CD4-positive, alpha-beta T cell treated with Interleukin-4 for 1 hour (primary cell): ENCODE data around the gene HTRA3.

Experiments used
- DNase-seq, 2 donors: peaks; one replicate each; pipeline ENCODE4 v3.0.0-alpha.2; 2020 to 2022

Gene HTRA3

GRCh38 chr4:8316251-8316771, 46.8 kb downstream of the HTRA3 start:
- DNase-seq, result no peak

GRCh38 chr4:8316911-8317351, 47.4 kb downstream of the HTRA3 start:
- no peak for DNase-seq

- no peak for DNase-seq
These were observed 47.9 kb downstream of the HTRA3 start for GRCh38 chr4:8317474-8317873.

DNA sequence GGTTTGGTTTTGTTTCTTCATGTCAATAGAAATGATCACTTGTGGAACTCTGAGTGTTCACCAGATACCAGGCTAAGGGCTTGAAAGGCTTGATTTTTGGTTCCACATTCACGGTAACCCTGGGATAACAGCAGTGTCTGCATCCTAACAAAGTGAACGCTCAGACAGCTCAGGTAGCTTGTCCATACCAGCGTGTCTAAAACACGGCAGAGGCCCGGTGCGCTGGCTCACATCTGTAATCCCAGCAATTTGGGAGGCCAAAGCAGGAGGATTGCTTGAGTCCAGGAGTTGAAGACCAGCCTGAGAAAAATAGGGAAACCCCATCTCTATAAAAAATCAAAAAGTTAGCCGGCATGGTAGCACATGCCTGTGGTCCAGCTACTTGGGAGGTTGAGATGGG, 49.0 kb downstream of the HTRA3 start:
- no peak for DNase-seq

DNA sequence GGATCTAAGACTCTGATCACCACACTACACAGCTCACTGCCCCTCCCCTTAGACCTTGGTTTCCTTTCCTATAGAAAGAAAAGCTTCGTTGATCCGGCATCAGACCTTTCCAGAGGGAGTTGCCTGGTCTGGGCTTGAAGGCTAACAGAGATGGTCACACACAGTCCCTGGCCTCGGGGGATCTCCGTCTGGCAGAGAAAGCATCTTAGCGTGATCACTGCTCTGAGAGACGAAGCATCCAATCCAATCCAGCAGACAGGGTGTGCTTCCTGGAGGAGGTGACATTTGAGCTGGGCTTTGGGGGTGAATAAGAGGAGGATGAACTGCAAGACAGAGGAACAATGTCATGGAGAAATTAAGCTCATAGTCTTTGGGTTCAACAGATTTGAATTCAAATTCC, 49.5 kb downstream of the HTRA3 start:
- peak in 1 of 2 donors; percentile 7 for DNase-seq

DNA sequence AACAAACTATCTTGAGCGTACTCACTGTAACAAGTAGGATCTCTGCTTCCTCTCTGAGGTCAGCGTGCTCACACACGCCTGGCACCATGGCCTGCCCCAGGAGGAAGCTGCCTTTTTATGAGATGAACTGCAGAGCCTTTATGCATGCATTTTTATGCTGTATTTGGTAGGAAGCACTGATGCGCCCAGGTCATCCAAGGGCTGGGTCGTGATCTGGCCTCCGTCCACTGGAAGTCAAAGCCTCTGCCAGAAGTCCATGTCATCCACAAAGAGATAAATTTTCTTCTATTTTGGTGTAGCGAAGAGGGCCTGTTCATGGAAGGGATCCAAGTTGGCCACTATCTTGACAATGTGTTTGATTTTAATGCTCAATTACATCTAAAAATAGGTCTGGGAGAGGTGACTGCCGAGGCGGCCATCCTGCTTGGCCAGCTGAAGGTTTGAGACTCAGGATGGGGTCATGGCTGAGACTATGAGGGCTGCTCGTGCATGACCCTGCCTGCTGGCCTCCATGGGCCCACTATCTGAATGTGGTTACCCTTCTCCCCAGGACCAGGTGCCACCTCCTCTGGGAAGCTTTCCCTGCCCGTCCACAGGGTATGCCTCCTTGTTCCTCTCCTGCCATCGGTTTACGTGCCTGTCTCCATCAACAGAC, 50.3 kb downstream of the HTRA3 start:
- peak in 1 of 2 donors; percentile 7 for DNase-seq

DNA sequence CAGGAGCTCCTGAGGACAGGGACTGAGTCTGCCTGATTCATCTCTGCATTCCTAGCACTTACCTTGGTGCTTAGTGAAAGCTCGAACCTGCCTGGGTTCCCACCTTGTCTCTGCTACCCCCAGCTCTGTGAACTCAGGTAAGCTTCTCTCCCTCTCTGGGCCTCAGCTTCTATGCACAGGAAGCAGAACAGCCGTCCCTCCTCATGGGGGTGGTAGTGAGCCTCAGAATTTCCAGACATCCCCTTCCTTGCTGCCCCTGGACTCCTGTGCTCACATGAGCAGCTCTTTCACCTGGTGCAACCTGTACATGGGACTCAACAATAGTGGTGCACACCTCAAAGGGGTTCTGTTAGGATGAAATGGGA, 50.8 kb downstream of the HTRA3 start:
- peak in 1 of 2 donors; percentile 10 for DNase-seq

- DNase-seq, result no peak
These were observed 51.7 kb downstream of the HTRA3 start for GRCh38 chr4:8321220-8321619.

GRCh38 chr4:8321771-8322170, 52.2 kb downstream of the HTRA3 start:
- peak in 1 of 2 donors; percentile 3 for DNase-seq

DNA sequence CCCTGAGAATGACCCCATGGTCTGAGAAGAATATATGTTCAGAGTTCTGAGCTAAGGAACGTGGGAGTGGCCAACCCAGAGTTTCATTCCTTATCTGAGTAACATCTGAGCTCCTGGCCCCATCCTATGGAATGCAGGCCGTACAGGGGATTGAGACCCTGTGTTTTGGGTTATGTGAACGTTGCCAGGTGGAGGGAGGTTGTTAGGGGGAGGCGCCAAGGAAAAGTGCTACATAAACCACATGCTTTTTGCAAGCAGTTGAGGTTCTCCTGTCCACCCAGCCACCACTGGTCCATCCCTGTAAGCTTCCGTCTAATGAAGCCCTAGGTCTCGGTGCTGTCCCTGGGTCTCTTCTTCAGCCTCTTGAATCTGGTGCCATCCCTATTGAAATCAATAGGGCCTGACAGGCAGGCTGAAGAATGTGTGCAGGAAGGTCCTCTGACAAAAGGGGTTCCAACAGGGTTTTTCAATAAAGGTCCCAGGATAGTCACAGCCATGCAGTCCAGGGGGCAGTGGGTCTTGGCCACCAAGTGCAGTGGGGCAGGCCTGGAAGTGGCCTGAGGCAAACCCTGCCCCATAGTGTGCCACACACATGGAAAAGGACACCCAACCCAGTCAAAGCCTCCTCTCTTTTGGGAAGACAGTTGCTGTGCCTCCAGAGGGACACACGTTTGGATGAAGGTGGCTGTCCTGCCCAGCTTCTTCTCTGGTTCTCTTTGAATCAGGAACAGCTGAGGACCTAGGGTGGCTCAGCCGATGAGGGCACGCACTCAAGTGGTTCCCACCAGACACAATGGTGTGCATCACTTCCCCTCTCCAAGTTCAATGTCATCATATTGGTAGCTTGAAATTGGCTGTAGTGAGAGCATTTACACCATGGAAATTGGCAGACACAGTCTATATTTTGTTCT, 53.5 kb downstream of the HTRA3 start:
- no peak for DNase-seq

- no peak for DNase-seq
These were observed 54.5 kb downstream of the HTRA3 start for GRCh38 chr4:8323947-8324555.

DNA sequence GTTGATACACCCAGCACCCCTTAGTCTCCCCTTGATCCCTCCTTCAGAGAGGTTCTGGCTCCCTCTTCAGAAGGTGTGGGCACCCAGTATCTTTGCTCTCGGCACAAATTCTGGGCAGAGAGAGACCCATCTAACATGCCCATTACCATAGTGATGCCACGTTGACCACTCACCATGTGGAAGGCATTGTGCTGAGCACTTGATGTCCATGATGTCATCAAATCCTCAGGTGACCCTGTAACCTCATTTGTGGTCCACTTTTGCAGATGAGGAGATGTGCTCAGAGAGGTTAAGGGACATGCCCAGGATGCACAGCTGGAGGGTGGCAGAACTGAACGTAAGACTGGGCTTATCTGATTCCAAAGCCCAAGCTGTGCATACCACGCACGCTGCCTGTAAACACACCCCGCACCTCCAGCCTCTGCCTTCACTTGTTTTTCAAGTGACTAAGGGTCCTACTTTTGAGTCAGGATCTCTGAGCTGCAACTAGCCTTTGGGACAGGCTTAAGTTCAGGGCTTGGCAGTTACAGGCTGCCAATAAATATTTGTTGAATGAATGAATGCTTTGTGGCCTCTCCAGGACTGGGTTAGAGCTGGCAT, 55.2 kb downstream of the HTRA3 start:
- no peak for DNase-seq

GRCh38 chr4:8325291-8325973, 55.9 kb downstream of the HTRA3 start:
- no peak for DNase-seq

DNA sequence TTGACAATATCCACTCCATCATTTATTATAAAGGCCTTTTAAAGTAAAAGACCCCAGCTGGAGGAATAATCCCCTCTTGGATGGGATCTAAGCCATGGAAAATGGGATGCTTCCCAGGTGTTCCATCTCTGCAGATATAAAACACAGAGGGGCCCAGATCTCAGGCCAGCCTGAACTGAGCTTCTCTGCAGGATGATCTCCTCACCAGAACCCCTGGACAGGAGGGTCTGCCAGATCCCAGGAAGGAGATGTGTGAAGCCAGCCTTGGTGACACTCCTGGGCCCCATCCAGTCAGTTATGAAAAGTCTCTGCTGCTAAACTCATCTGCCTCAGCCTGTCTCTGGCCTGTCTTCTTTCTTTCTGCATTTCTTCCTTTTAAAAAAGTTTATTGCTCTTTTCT, 56.7 kb downstream of the HTRA3 start:
- no peak for DNase-seq

DNA sequence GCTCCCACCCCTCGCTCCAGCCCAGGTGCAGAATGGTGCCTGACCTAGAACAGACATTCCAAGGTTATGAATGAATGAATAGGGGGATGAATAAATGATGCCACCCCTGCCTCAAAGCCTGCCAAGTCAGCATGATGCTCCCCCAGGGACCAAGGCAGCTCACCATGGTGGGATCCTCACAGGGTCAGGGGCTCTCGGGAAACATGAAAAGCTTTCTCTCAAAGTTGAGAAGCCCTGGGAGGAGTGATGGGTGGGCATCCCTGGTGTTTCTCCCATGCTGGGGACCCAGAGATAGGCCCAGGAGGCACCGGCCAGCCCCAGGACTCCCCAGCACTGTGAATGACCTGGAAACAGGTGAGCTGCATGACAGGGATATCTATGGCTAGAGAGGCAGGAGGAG, 58.9 kb downstream of the HTRA3 start:
- no peak for DNase-seq

DNA sequence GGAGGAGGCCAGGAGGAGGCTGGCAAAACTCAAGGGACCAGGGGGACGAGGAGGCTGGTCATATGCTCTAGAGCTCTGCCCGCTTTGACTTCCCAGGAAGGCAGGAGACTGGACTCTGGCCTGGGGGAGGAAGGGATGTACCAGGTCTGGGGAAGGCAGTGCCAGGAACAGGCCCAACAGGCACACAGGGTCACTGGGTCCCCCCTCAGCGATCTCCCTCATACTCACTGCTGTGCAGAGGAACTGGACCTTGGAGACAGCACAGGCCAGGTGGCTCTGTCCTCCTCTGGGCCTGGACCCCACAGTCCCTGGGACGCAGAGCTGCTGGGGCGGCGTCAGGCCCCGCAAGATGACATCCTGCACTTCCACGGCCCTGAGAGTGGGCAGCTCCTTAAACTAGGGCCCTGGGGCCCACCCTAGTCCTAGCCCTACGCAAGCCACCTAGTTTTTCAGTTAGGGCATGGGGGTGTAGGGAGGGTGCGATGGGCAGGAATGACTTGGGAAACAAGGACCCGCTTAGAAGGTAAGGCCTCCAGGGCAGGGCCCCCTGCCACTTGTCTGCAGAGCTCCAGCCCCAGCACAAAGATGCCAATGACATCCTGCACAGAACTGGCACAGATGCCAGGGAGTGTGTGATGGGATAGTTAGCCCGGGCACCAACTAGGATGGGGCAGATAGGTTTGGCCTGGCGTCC, 59.5 kb downstream of the HTRA3 start:
- no peak for DNase-seq

GRCh38 chr4:8329560-8329858, 60.0 kb downstream of the HTRA3 start:
- no peak for DNase-seq

DNA sequence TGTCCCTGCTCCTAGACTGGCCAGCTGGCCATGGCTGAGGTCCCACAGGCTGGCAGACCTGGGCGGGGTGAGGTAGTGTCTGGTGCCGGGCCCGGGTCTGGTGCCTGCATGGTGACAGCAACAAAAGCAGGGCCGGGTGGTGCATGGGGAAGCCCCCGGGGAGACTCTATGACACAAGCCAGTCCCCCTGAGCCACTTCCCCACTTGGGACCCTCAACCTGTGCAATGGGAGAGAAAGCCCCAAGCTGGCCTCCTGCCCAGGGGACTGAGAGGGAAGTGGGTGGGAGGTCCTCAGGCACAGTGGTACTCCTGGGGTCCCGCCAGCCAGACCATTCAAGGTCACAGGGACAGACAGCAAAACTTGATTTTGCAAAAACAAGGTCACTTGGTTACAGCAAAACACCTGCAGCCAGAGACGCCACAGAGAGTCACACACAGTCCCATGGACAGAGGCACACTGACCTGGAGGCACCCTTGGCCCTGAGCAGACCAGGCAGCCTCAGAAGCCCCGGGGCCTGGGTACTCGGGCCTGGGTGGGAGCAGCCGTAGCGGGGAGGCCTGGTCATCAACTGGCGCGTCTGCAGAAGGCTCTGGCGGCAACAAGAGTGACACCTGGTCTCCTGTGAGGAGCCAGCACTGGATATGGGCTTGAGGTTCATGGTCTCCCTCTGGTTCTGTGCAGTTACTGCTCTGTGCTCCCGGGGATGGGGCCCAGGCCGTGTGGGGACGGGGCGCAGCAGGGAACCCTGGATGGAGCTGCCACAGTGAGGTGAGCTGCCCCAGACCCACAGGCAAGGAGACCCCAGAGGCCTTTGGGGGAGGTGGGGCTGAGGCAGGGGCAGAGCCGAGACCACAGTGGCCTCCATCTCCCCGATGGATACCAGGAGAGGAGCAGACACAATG, 60.6 kb downstream of the HTRA3 start:
- no peak for DNase-seq

GRCh38 chr4:8330821-8331574, 61.4 kb downstream of the HTRA3 start:
- DNase-seq, result no peak

DNA sequence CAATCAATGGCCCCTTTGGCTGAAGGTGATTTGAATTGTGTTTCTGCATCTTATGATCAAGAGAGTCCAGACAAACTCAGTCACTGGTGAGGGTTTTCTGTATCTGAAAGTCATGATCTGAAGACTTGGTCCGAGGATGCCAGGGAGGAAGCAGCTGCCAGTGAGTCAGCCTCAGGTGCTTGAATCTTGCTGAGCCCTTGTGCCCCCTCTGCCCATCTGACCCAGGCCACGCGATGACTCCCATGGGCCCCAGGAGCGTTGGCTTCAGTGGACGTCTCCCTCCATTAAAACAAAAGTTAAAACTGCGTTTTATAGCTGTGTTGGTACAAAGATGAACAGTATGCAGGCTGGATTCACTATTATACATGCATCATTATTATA, 62.0 kb downstream of the HTRA3 start:
- DNase-seq, result no peak
